GM12874 (cell line): ENCODE data around the gene PTPN18.

Source experiments
- TF ChIP-seq, protein P1 (sequence below): IDR thresholded peaks from 2 replicates; pipeline ENCODE4 v1.5.1; 2011; ENCODE audit warnings: low read depth, mild to moderate bottlenecking, control low read depth, low read length, moderate library complexity; ENCODE audit not compliant: insufficient read depth

PTPN18 gene, protein sequence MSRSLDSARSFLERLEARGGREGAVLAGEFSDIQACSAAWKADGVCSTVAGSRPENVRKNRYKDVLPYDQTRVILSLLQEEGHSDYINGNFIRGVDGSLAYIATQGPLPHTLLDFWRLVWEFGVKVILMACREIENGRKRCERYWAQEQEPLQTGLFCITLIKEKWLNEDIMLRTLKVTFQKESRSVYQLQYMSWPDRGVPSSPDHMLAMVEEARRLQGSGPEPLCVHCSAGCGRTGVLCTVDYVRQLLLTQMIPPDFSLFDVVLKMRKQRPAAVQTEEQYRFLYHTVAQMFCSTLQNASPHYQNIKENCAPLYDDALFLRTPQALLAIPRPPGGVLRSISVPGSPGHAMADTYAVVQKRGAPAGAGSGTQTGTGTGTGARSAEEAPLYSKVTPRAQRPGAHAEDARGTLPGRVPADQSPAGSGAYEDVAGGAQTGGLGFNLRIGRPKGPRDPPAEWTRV

DNA sequence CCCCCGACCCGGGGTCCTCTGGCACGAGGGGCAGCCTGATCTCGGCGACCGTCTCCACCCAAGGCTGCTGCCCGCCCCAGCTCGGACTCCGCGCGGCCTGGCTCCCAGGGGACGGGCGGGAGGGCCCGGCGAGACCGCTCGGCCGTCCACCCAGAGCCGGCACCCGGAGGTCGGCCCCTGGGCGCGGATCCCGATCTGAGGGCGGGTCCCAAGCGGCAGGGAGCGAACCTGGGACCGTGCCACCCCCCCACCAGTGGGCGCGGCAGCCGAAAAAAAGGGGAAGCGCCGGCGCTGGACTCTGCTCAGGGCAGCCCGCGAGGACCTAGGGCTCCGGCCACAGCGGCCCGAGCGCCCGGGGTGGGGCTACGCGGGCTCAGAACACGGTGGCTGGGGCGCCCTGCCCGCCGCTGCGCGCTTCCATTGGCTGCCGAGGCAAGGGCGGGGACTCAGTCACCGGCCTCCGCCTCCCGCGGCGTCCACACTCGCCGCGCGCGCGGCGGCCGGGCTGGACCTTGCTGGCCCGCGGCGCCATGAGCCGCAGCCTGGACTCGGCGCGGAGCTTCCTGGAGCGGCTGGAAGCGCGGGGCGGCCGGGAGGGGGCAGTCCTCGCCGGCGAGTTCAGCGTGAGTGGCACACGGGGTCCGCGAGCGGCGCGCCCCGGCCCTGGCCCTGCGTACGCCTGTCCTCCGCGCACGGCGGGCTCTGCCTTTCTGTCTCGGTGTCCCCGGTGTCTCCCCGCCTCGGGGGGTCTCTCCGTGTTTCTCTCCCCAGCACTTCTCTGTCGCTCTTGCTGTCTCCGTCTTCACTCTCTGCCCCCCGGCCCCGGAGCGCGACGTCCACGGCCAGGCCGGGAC lies at the start of gene PTPN18:
TSS of gene PTPN18 (plus strand) at position 479 of the 854 bp plus-strand sequence. CDS start at position 531, 52 bp downstream.
- TF ChIP-seq, protein P1, sequence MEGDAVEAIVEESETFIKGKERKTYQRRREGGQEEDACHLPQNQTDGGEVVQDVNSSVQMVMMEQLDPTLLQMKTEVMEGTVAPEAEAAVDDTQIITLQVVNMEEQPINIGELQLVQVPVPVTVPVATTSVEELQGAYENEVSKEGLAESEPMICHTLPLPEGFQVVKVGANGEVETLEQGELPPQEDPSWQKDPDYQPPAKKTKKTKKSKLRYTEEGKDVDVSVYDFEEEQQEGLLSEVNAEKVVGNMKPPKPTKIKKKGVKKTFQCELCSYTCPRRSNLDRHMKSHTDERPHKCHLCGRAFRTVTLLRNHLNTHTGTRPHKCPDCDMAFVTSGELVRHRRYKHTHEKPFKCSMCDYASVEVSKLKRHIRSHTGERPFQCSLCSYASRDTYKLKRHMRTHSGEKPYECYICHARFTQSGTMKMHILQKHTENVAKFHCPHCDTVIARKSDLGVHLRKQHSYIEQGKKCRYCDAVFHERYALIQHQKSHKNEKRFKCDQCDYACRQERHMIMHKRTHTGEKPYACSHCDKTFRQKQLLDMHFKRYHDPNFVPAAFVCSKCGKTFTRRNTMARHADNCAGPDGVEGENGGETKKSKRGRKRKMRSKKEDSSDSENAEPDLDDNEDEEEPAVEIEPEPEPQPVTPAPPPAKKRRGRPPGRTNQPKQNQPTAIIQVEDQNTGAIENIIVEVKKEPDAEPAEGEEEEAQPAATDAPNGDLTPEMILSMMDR, result peak; percentile 54

DNA sequence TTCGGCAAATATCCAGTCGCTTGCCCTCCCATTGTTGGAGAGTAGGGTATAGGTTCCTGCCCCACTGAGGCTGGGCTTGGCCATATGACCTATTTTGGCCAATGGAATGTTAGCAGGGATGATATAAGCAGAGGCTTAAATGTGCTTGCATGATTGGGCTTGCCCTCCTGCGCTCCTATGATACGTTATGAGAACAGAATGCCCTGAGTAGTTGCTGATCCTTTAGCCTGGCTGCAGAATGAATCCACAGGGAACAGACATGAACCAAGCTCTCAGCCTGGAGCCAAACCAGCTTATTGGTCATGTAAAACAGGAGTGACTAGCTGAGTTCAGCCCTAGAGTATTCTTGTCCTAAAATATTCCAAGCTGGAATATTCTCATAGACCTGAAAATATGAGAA lies 48.0 kb upstream of the PTPN18 start:
- TF ChIP-seq, protein P1, result no peak

DNA sequence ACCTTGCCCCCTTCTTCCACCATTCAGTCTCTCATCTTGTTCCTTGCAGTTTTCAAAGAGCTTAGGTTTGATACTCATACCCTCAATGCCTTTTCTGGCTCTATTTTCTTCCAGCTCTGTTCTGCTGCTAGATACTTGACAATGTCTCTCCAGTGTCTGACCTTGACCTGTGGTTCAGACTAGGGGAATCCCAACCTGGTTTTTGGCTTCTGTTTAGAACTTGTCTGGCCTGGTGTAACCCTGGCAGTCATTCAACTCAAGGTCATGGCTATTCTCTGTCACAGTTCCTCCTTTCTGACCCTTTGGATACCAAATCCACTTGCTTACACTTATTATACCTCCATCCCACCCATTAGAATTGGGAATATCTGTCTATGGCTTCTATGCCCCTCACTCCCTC lies 45.0 kb upstream of the PTPN18 start:
- TF ChIP-seq, protein P1, result no peak

DNA sequence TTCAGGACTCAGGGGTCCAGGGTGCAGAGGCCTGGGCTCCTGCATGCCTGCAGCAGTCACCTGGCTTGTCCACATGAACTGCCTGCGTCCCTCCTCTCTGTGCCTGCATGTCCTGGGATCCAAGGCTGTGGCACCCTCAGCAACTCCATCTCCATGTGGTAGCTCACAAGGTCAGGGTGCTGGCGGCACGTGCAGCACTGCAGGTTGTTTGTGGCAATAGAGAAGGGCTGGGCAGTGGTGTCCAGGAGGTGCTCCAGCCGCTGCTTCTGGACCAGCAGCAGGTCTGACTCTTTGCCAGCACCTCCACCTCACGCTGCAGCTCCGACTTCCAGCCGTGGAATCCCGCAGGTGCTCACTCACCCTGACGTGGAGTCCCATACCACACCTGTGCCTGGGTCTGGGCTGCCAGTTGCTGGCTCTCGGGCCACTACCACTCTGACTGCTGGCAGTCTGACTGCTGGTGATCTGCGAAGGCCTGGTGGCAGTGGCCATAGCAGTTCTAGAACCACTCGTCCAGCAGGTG lies 42.0 kb upstream of the PTPN18 start:
- TF ChIP-seq, protein P1, result no peak

DNA sequence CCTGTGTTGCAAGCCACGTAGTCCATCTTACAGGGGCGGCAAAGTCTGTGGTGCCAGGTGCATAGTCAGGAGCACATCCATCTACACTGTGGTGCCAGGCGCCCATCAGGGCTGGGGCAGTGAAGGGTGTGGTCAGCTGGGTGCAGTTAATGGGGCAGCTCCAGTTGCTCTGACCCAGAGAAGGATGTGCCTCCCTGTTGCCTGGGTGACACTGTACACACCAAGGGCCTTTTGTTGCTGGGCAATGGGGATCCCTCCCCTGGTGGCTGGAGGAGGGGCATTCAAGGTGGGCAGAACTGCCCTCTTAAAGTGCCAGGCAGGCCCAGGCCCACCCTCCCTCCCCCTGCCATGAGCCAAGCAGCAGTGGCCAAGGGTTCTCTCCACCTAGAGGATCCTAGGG lies 41.5 kb upstream of the PTPN18 start:
- TF ChIP-seq, protein P1, result no peak

DNA sequence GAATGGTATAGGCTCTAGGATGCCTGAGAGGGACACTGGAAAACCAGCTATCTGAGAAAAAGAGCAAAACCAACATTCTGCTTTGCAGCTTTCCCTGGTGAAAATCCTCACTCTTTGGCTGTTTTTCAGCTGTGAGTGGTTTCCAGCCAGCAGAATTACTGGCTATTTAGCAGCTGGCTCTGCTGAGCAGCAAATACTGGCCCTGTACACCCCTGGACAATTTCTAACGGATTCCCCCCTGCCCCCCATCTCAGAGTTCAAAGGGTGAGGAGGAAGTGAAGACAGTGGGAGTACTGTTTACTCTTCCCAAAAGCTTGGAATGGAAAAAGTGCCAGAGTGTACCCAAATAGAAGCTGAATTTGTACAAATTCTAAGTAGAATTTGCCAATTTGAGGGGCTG lies 39.3 kb upstream of the PTPN18 start:
- TF ChIP-seq, protein P1, result no peak

DNA sequence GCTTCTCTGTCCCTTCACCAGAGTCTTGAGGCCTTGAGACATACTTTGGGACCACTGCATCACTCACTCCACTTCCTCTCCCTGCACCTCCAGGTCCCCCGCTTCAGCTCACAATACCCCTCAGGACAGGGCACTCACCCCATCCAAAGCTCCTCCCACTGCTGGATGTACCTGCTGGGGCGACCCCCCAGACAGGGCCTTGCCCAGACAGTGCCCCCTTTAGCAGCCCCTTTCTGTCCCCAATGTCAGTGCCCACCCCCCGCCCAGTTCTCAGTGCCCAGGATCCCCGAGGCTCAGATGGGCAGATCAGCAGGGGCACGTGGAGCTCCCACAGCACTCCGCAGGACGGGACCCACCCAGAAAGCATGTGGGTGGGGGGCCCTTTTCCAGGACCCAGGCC lies 37.0 kb upstream of the PTPN18 start:
- TF ChIP-seq, protein P1, result no peak
